ENCODE results near the gene ZNF710. TPM values are rescaled to one million over a fixed set of nuclear protein-coding genes. Genes with fewer than 3 reads are reported as not detected.

Gene ZNF710
- total RNA-seq, 4 donors from 2014 or later: 5.4 to 13.9 (median 7.0) TPM

DNA sequence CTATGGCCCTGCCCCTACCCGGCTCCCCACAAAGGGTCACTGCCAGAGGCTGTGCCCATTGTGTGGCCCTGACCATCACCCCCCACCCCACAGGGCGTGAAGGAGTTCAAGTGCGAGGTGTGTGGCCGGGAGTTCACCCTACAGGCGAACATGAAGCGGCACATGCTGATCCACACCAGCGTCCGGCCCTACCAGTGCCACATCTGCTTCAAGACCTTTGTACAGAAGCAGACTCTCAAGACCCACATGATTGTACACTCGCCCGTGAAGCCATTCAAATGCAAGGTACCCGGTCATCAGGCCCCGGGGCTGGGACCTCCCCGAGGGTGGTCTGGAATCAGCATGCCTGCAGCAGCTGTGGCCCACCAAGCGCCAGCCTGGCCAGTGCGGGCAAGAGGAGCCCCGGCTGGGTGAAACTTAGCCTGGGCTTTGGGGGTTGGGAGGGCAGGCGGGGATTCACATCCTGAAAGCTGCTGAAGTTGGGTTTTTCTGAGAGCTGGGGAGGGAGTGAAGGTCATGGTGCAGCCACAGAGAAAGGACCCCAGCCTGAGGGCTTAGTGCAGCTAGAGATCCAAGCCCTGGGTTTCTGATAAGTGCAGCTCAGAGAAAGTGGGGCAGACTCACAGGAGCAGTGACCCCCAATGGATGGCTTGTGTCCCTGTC is 72.0 kb downstream of the ZNF710 start:
- TF ChIP-seq, protein P1, sequence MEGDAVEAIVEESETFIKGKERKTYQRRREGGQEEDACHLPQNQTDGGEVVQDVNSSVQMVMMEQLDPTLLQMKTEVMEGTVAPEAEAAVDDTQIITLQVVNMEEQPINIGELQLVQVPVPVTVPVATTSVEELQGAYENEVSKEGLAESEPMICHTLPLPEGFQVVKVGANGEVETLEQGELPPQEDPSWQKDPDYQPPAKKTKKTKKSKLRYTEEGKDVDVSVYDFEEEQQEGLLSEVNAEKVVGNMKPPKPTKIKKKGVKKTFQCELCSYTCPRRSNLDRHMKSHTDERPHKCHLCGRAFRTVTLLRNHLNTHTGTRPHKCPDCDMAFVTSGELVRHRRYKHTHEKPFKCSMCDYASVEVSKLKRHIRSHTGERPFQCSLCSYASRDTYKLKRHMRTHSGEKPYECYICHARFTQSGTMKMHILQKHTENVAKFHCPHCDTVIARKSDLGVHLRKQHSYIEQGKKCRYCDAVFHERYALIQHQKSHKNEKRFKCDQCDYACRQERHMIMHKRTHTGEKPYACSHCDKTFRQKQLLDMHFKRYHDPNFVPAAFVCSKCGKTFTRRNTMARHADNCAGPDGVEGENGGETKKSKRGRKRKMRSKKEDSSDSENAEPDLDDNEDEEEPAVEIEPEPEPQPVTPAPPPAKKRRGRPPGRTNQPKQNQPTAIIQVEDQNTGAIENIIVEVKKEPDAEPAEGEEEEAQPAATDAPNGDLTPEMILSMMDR (IDR thresholded peaks at IDR 0.05): no peak
- DNase-seq (ENCODE audit: low spot score) (no peak), ATAC-seq (ENCODE audit: low FRiP score) (no peak)

DNA sequence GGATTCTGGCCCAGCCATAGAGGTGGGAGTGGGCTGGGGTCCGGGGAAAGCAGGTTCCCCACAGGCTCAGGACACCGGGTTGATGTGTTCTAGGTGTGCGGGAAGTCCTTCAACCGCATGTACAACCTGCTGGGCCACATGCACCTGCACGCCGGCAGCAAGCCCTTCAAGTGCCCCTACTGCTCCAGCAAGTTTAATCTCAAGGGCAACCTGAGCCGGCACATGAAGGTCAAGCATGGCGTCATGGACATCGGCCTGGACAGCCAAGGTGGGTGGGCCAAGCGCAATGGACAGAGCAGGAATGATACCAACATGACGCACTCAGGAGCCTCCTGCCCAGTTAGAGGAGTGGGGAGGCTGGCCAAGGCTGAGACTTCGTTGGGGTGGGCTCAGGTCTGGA is 72.9 kb downstream of the ZNF710 start:
- ATAC-seq (ENCODE audit: low FRiP score) (no peak), DNase-seq (ENCODE audit: low spot score) (no peak)
- TF ChIP-seq, protein P1 (IDR thresholded peaks at IDR 0.05): no peak

DNA sequence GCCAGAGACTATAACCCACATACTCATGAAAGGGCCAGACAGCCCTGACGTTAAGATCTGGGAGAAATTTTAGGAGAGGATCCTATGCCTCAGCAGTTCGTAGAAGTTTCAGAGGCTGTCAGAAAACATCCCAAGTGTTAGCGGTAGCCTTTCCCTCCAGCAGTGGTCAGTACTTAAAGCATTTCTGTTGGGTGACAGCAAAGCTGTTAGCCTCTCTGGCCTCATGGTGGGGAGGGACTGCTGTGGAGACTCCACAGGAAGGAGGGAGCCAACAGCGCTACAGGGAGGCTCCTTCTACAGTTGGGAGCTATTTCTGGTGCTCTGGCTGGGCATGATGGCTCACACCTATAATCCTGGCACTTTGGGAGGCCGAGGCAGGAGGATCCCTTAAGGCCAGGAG is 73.8 kb downstream of the ZNF710 start:
- DNase-seq (ENCODE audit: low spot score) (no peak), ATAC-seq (ENCODE audit: low FRiP score) (no peak)
- TF ChIP-seq, protein P1 (IDR thresholded peaks at IDR 0.05): no peak

DNA sequence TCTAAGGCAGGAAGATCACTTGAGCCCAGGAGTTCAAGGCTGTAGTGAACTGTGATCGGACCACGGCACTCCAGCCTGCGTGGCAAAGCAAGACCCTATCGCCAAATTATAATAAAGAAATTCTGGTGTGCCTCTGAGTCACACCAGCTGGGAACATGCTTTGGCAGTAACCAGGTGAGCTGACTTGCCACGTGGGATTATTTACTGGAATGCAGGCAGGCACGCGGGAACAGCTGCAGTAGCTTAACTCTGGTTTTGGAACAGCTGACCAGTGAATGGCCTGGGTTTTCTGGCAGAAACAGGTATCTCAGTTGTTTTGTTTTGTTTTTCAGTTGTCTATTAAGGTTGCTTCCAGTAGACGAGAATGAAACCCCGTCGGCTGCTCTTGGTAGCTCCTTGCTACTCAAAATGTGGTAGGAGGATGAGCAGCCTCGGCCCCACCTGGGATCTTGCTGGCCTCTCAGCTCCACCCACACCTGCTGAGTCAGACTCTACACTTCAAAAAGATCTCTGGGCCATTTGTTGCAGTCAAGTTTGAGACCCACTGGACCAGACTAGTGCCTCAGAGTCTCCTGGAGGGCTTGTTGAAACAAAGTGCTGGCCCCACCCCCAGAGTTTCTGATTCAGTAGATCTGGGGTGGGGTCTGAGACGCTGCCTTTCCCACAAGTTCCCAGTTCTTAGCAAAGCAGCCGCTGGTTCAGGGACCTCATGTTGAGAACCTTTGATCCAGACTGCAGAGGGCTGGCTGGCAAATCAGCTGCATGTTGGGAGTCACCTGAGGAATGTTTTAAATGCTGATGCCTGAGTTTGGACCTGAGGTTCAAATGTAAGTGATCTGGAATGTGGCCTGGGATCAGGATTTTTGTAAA is 74.5 kb downstream of the ZNF710 start:
- TF ChIP-seq, protein P1 (IDR thresholded peaks at IDR 0.05): no peak
- DNase-seq (ENCODE audit: low spot score): no peak
- ATAC-seq (ENCODE audit: low FRiP score): no peak

DNA sequence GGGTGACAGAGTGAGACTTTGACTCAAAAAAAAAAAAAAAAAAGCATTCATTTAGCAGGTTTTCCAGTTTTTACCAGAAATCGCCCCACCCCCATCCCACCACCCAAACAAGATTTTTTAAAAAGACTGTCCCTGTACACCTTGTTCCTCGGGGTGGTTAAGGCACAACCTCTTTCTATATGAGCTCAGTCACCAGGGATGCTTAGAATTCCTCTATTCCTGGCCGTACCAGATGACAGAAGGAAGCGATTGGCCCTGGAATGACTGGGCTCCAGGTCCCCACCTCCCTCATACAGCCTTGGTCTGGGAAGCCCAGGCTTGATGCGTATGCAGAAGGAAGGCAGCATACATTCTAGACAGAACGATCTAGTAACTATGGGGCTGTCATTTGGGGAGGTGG is 75.6 kb downstream of the ZNF710 start:
- TF ChIP-seq, protein P1 (IDR thresholded peaks at IDR 0.05): no peak

DNA sequence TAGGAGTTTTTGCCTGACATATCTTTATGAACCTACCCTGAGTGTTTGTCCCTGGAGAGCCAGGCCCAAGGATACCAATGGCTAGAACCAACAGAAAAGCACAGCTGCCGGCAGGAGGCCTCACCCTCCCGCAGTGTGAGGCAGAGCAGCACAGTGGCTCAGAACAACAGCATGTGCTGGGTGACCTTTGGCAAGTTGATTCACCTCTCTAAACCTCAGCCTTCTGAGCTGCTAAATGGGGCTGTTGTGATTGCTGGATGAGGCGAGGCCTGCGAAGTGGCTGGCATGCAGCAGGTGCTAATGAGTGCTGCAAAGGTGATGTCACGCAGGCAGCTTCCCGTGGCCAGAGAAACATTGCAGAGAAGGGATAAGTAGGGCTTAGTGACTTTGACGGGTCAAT is 77.8 kb downstream of the ZNF710 start:
- ATAC-seq (ENCODE audit: low FRiP score) (no peak), DNase-seq (ENCODE audit: low spot score) (no peak)
- TF ChIP-seq, protein P1 (IDR thresholded peaks at IDR 0.05): no peak

More for the DNA sequence above, 75.6 kb downstream of the ZNF710 start:
- DNase-seq (ENCODE audit: low spot score): no peak
- no peak for ATAC-seq (ENCODE audit: low FRiP score)

Measured in omental fat pad (tissue), 4 donors.